ENCODE data around the gene MIB1.

MIB1 gene

GRCh38 chr18:21808185-21808584 is 67.6 kb downstream of the MIB1 start:
- no peak for DNase-seq (ENCODE audit: low read depth)
- no peak for TF ChIP-seq CTCF (IDR thresholded peaks at IDR 0.05; ENCODE audit: insufficient read depth, low read depth, low read length, missing control alignments)
- no peak overlapping the region for H3K4me3 ChIP-seq (ENCODE audit: low read length)

GRCh38 chr18:21809725-21810124 is 69.1 kb downstream of the MIB1 start:
- DNase-seq (ENCODE audit: low read depth) = no peak
- TF ChIP-seq CTCF (IDR thresholded peaks at IDR 0.05; ENCODE audit: insufficient read depth, low read depth, low read length, missing control alignments) = no peak
- no peak overlapping the region for H3K4me3 ChIP-seq (ENCODE audit: low read length)

GRCh38 chr18:21815101-21815500 is 74.5 kb downstream of the MIB1 start:
- H3K4me3 ChIP-seq (ENCODE audit: low read length) = no peak overlapping the region
- DNase-seq (ENCODE audit: low read depth) = no peak
- TF ChIP-seq CTCF (IDR thresholded peaks at IDR 0.05; ENCODE audit: insufficient read depth, low read depth, low read length, missing control alignments) = no peak

- no peak overlapping the region for H3K4me3 ChIP-seq (ENCODE audit: low read length)
- peak; percentile 35 for DNase-seq (ENCODE audit: low read depth)
- peak; percentile 55 for TF ChIP-seq CTCF (IDR thresholded peaks at IDR 0.05; ENCODE audit: insufficient read depth, low read depth, low read length, missing control alignments)
These were observed 79.6 kb downstream of the MIB1 start for GRCh38 chr18:21820033-21820810.

GRCh38 chr18:21820811-21821143 is 80.2 kb downstream of the MIB1 start:
- no peak for DNase-seq (ENCODE audit: low read depth)
- TF ChIP-seq CTCF (IDR thresholded peaks at IDR 0.05; ENCODE audit: insufficient read depth, low read depth, low read length, missing control alignments) = no peak
- H3K4me3 ChIP-seq (ENCODE audit: low read length) = no peak overlapping the region

GRCh38 chr18:21823848-21824247 is 83.3 kb downstream of the MIB1 start:
- H3K4me3 ChIP-seq (ENCODE audit: low read length) = no peak overlapping the region
- no peak for DNase-seq (ENCODE audit: low read depth)
- no peak for TF ChIP-seq CTCF (IDR thresholded peaks at IDR 0.05; ENCODE audit: insufficient read depth, low read depth, low read length, missing control alignments)

- peak; percentile 85 for DNase-seq (ENCODE audit: low read depth)
- H3K4me3 ChIP-seq (ENCODE audit: low read length) = no peak overlapping the region
- TF ChIP-seq CTCF (IDR thresholded peaks at IDR 0.05; ENCODE audit: insufficient read depth, low read depth, low read length, missing control alignments) = no peak
These were observed 85.6 kb downstream of the MIB1 start for GRCh38 chr18:21826196-21826595.
